CD14-positive monocyte (primary cell): ENCODE data around the gene PPP2R5B. TPM values are rescaled to one million over a fixed set of nuclear protein-coding genes. Genes with fewer than 3 reads are reported as not detected.

ENCODE experiments used
- polyA plus RNA-seq, 3 donors: library from polyadenylated mRNA; depleted of rRNA in 1 of 3; unstranded in 2 of 3; stranded (reverse) in 1 of 3; fragments of 300-500 nt in 2 of 3; fragments of >200 nt in 1 of 3; fragmentation: Illumina TruSeq in 2 of 3; gene quantifications; 1 replicate in 2 of 3; 2 replicates in 1 of 3; pipeline ENCODE4 v1.2.3, GENCODE V29; 2012 to 2021
- small RNA-seq: library from RNA; depleted of rRNA; stranded (forward); fragments of <200 nt; gene quantifications from one replicate; pipeline ENCODE3, GENCODE V24; 2012; ENCODE audit warnings: low read depth; ENCODE audit not compliant: insufficient read length

The PPP2R5B gene
- polyA plus RNA-seq, 3 donors, result 9.0 to 26.7 (median 9.4) TPM

Small RNA genes within 50 kb of the gene (small RNA-seq; reads per million reads assigned to genes)
- gene MIR6749 (not detected), gene MIR6750 (not detected)

Other genes starting within 250 kb of the PPP2R5B start
- gene NRXN2, start 201.5 kb upstream of the PPP2R5B start, polyA plus RNA-seq, result under 1 TPM in 1 of 3 donors, not detected in 2; 0.07 TPM
- 100 to 1,000 TPM in 1 of 3 donors, 10 to 100 TPM in 2; 67.6 to 242 (median 68.8) TPM for gene RASGRP2, start 180.5 kb upstream of the PPP2R5B start, polyA plus RNA-seq
- 1 to 10 TPM in 1 of 3 donors, under 1 TPM in 1, not detected in 1; 0.05 to 1.8 TPM for gene PYGM, start 164.7 kb upstream of the PPP2R5B start, polyA plus RNA-seq
- gene SF1, start 146.1 kb upstream of the PPP2R5B start, polyA plus RNA-seq, result 100 to 1,000 TPM in 1 of 3 donors, 10 to 100 TPM in 2; 31.6 to 302 (median 47.7) TPM
- 10 to 100 TPM in 2 of 3 donors, 1 to 10 TPM in 1; 9.9 to 38.0 (median 12.6) TPM for gene MAP4K2, start 121.5 kb upstream of the PPP2R5B start, polyA plus RNA-seq
- gene MEN1, start 114.1 kb upstream of the PPP2R5B start, polyA plus RNA-seq, result 10 to 100 TPM in 2 of 3 donors, 1 to 10 TPM in 1; 9.4 to 26.2 (median 10.0) TPM
- gene CDC42BPG, start 80.0 kb upstream of the PPP2R5B start, polyA plus RNA-seq, result under 1 TPM in 1 of 3 donors, not detected in 2; 0.23 TPM
- 100 to 1,000 TPM in 1 of 3 donors, 10 to 100 TPM in 2; 30.3 to 212 (median 48.4) TPM for gene EHD1, start 46.1 kb upstream of the PPP2R5B start, polyA plus RNA-seq
- 10 to 100 TPM in 1 of 3 donors, 1 to 10 TPM in 2; 2.6 to 24.9 (median 4.0) TPM for gene ATG2A, start 7.5 kb upstream of the PPP2R5B start, polyA plus RNA-seq
- not detected for gene GPHA2, start 11.2 kb downstream of the PPP2R5B start, polyA plus RNA-seq
- not detected for gene MAJIN, start 47.4 kb downstream of the PPP2R5B start, polyA plus RNA-seq
- 1 to 10 TPM in 2 of 3 donors, under 1 TPM in 1; 0.97 to 1.7 (median 1.1) TPM for gene BATF2, start 72.3 kb downstream of the PPP2R5B start, polyA plus RNA-seq
- 10 to 100 TPM; 34.3 to 40.4 (median 34.4) TPM for gene ARL2, start 89.5 kb downstream of the PPP2R5B start, polyA plus RNA-seq
- gene SNX15, start 102.8 kb downstream of the PPP2R5B start, polyA plus RNA-seq, result 10 to 100 TPM; 16.2 to 26.7 (median 17.8) TPM
- 10 to 100 TPM in 1 of 3 donors, 1 to 10 TPM in 2; 4.4 to 14.1 (median 6.7) TPM for gene SAC3D1, start 116.5 kb downstream of the PPP2R5B start, polyA plus RNA-seq
- gene NAALADL1, start 133.9 kb downstream of the PPP2R5B start, polyA plus RNA-seq, result 10 to 100 TPM; 11.1 to 20.1 (median 20.1) TPM
- under 1 TPM in 2 of 3 donors, not detected in 1; 0.20 to 0.28 TPM for gene CDCA5, start 159.4 kb downstream of the PPP2R5B start, polyA plus RNA-seq
- gene ZFPL1, start 159.5 kb downstream of the PPP2R5B start, polyA plus RNA-seq, result 10 to 100 TPM; 25.1 to 41.1 (median 27.2) TPM
- gene VPS51, start 171.5 kb downstream of the PPP2R5B start, polyA plus RNA-seq, result 10 to 100 TPM; 37.2 to 77.3 (median 39.4) TPM
- gene TM7SF2, start 187.2 kb downstream of the PPP2R5B start, polyA plus RNA-seq, result 1 to 10 TPM; 1.8 to 4.5 (median 1.8) TPM
- gene ZNHIT2, start 193.0 kb downstream of the PPP2R5B start, polyA plus RNA-seq, result 1 to 10 TPM; 2.1 to 9.4 (median 5.8) TPM
- gene FAU, start 197.4 kb downstream of the PPP2R5B start, polyA plus RNA-seq, result 100 to 1,000 TPM; 668 to 818 (median 799) TPM
- gene MRPL49, start 197.6 kb downstream of the PPP2R5B start, polyA plus RNA-seq, result 10 to 100 TPM; 19.8 to 33.9 (median 32.7) TPM
- 10 to 100 TPM in 1 of 3 donors, 1 to 10 TPM in 2; 3.5 to 81.6 (median 6.4) TPM for gene SYVN1, start 209.8 kb downstream of the PPP2R5B start, polyA plus RNA-seq
- gene SPDYC, start 245.5 kb downstream of the PPP2R5B start, polyA plus RNA-seq, result under 1 TPM in 1 of 3 donors, not detected in 2; 0.64 TPM